Tibial nerve (tissue), 3 donors: ENCODE data around the gene ANO8.

Experiments
- POLR2A ChIP-seq, 2 donors: fragments of 450-650 bp; IDR thresholded peaks; one replicate each; pipeline ENCODE4 v1.6.1; 2017; ENCODE audit warnings: antibody characterized with exemption in 2 of 2, mild to moderate bottlenecking in 2 of 2, moderate library complexity in 2 of 2
- TF ChIP-seq, protein P1 (sequence below), 5 experiments: fragments of 200-600 bp in 3 of 5; fragments of 450-650 bp in 2 of 5; sonication (generic) in 3 of 5; IDR thresholded peaks; one replicate each; pipeline ENCODE4 v1.5.1; 2016 to 2019; ENCODE audit warnings: antibody characterized with exemption in 5 of 5, mild to moderate bottlenecking in 3 of 5, moderate library complexity in 2 of 5

DNA sequence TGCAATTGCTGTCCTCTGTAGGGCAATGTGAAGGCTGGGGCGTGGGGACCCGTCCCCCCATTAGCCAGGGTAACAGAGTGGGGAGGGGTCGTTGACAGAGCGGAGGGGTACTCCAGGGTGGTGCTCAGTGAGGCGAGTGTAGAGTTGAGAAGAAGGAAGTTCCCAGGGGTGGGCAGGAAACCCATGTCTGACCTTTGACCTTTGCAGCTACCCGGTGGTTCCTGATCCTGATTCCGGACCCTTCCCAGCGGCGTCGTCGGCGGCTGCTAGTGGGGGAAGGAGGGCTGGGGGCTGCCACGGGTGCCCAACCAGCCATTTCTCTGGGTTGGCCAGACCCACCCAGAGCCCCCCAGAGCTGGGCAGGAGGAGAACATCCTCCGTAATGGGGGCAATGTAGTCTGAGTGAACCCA, 44.6 kb upstream of the ANO8 start:
- TF ChIP-seq, protein P1, sequence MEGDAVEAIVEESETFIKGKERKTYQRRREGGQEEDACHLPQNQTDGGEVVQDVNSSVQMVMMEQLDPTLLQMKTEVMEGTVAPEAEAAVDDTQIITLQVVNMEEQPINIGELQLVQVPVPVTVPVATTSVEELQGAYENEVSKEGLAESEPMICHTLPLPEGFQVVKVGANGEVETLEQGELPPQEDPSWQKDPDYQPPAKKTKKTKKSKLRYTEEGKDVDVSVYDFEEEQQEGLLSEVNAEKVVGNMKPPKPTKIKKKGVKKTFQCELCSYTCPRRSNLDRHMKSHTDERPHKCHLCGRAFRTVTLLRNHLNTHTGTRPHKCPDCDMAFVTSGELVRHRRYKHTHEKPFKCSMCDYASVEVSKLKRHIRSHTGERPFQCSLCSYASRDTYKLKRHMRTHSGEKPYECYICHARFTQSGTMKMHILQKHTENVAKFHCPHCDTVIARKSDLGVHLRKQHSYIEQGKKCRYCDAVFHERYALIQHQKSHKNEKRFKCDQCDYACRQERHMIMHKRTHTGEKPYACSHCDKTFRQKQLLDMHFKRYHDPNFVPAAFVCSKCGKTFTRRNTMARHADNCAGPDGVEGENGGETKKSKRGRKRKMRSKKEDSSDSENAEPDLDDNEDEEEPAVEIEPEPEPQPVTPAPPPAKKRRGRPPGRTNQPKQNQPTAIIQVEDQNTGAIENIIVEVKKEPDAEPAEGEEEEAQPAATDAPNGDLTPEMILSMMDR (IDR thresholded peaks at IDR 0.05) = no peak
- no peak for TF ChIP-seq POLR2A (IDR thresholded peaks at IDR 0.05)
